Measurements from ENCODE around the gene MAGEB16.

GRCh38 chrX:35809781-35810180 is 11.6 kb downstream of the MAGEB16 start:
- no peak for TF ChIP-seq CTCF (IDR thresholded peaks at IDR 0.05; ENCODE audit: insufficient read depth, low read length)
- TF ChIP-seq POLR2AphosphoS5 (IDR thresholded peaks at IDR 0.05; ENCODE audit: low read depth) = no peak
- TF ChIP-seq REST (IDR thresholded peaks at IDR 0.05; ENCODE audit: insufficient replicate concordance, low read depth) = no peak
